RWPE1 (cell line): ENCODE data around the gene PRKN.

Source experiments
- CTCF ChIA-PET: fragments of 350-600 bp; sonication (Branson Sonifier 250); formaldehyde crosslinking; extraction: SDS; loops from one replicate; lab custom pipeline; 2021; lab: Yijun Ruan, JAX
- POLR2A ChIA-PET: fragments of 400-600 bp; formaldehyde crosslinking; extraction: SDS; loops from one replicate; lab custom pipeline; 2020; ENCODE audit warnings: antibody characterized with exemption; ENCODE audit not compliant: low non-redundant PET; lab: Yijun Ruan, JAX
- DNase-seq: peaks from one replicate; pipeline ENCODE4 v3.0.0; 2012; ENCODE audit warnings: low spot score
- H3K27ac ChIP-seq: fragments of 450-650 bp; 2 replicates; pipeline ENCODE4 v1.5.1; 2017
- TF ChIP-seq, protein P1 (sequence below): fragments of 450-650 bp; conservative IDR thresholded peaks from 2 replicates; pipeline ENCODE4 v1.5.1; 2017; ENCODE audit warnings: low read depth, mild to moderate bottlenecking

The PRKN gene

DNA sequence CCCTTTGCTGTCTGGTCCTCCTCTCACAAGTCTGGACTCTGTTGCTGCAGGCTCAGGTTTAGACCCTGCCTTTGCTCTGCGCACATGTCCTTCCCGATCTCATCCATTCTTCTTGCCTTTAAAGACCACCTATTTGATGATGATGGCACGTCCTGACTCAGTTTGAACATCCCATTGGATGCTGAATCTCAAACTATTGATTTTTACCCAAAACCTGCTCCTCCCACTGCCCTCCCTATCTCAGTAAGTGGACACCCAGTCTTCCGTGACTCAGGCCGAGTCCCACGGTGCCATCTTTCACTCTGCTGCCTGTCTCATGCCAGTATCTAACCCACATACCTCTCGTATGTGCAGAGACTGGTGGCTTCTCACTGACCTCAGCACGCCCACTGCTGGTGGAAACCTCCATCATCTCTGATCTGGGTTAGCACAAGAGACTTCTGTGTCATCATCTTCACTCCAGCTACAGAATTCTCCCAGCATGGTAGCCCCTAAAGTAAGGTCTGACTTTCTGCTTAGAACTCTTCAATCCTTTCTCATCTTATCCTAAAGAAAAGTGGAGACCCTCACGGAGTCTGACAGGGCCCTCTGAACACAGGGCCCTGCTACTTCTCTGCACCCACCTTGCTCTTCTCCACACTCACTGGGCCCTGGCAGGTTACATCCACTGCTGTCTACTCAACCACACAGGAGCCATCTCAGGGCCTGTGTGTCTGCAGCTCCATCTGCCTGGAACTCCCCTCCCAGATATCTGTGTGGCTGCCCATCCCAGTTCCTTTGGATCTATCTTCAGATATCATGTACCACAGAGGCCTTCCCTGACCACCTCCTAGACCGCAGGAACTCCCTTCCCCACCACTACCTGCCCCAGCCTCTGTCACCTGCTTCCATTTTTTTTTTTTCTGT, 1066.6 kb downstream of the PRKN start:
- CTCF ChIA-PET = interaction anchor here (0.5 kb wide), 1 partner anchor 34 kb away, joined by 3 read pairs; no protein-coding TSS in a partner anchor
- no peak overlapping the region for H3K27ac ChIP-seq
- POLR2A ChIA-PET = no interaction called here
- TF ChIP-seq, protein P1, sequence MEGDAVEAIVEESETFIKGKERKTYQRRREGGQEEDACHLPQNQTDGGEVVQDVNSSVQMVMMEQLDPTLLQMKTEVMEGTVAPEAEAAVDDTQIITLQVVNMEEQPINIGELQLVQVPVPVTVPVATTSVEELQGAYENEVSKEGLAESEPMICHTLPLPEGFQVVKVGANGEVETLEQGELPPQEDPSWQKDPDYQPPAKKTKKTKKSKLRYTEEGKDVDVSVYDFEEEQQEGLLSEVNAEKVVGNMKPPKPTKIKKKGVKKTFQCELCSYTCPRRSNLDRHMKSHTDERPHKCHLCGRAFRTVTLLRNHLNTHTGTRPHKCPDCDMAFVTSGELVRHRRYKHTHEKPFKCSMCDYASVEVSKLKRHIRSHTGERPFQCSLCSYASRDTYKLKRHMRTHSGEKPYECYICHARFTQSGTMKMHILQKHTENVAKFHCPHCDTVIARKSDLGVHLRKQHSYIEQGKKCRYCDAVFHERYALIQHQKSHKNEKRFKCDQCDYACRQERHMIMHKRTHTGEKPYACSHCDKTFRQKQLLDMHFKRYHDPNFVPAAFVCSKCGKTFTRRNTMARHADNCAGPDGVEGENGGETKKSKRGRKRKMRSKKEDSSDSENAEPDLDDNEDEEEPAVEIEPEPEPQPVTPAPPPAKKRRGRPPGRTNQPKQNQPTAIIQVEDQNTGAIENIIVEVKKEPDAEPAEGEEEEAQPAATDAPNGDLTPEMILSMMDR = no peak
- DNase-seq = no peak

DNA sequence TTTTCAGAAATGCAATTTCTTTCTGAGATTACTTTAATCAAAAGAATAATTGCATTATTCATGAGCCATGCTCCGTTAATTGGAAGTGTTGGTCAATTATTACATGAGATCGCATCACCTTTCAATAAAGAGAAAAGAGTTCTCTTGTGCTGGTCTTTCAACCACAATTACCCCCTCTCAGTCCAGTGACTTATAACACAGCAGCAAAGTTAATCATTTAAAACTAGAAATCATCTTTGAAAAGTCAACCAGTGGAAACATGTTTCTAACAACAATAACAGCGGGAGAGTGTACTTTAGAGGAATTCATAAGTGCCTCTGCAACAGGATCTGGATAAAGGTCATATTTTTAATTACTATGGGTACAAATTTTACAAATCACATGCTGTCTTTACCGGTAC, 1069.4 kb downstream of the PRKN start:
- ChIA-PET POLR2A (no interaction called here), CTCF (no interaction called here)
- H3K27ac ChIP-seq = no peak overlapping the region
- DNase-seq = no peak
- TF ChIP-seq, protein P1 = no peak

DNA sequence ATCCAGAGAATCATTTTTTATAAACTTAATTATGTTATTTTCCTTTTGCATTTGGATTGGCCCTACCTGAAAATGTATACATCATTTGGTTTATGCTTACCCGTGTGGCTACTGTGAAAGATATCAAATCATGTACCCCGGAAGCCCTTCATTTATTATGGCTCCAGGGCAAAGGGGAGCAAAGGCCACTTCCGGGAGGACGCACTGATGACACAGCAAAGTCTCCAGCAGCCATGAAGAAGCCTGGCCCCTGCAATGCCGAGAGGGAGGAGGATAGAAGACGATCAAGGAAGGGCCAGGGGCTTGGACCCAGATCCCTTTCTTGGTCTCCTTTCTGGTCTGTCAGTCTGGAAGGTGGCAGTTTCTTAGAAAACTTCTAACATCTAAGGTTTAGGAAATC, 1073.4 kb downstream of the PRKN start:
- TF ChIP-seq, protein P1 = no peak
- DNase-seq = no peak
- no peak overlapping the region for H3K27ac ChIP-seq
- POLR2A ChIA-PET = no interaction called here
- CTCF ChIA-PET = interaction anchor here (0.7 kb wide), 1 partner anchor 853 kb away, joined by 4 read pairs; no protein-coding TSS in a partner anchor

DNA sequence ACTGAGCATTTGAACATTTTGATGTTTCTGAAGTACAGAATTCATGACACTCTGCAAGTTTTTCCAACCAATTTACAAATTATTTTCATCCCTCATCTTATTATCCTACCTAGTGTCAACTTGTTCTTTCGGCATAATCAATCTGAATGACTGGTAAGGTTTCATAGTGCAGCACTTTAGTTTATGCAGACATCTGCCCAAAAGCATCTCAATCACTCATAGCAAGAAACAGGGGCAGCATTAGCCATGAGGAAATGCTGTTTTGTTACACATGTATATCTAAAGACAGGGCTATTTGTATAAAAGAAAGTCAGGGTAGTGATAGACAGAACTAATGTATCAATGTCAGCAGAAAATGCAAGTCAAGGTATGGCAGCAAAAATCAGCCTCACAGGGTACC, 1075.6 kb downstream of the PRKN start:
- ChIA-PET CTCF (no interaction called here), POLR2A (no interaction called here)
- TF ChIP-seq, protein P1 = no peak

DNA sequence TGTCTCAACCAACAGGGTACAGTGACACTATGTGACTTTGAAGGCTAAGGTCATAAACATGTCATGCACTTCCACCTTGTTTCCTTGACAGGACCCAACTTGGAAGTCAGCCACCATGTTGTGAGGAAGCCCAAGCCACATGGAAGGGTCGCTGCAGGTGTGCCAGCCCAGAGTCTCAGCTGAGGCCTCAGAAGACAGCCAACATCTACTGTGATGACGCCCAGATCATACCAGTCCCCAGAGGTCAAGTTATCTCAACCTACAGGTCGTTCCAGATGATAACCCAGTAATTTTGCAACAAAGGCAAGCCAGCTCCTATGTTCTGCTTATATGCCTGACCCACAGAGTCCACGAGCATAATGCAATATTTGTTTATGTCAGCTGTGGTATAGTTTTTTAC, 1077.7 kb downstream of the PRKN start:
- TF ChIP-seq, protein P1 = no peak
- POLR2A ChIA-PET = no interaction called here
- no peak for DNase-seq
- H3K27ac ChIP-seq = no peak overlapping the region
- CTCF ChIA-PET = no interaction called here

More for the DNA sequence above, 1075.6 kb downstream of the PRKN start:
- no peak for DNase-seq
- H3K27ac ChIP-seq = no peak overlapping the region

DNA sequence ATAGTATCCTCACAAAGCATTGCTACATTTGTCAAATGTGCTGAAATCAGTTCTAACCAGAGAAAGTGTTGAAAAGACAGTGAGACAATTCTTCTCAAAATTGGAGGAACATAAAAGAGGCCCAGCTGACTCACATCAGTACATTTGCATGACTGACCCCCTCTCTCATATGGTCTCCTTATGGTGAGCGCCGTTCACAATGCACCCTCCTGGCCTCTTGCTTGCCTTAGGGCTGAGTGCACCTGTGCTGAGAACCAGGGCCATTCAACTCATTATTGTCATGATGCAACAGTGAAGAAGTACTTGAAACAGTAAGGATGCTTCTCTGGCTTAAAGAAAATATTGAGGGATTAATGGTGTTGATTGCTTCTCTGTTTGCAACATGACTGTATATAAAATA, 1078.5 kb downstream of the PRKN start:
- no peak for DNase-seq
- CTCF ChIA-PET = no interaction called here
- POLR2A ChIA-PET = no interaction called here
- TF ChIP-seq, protein P1 = no peak
- H3K27ac ChIP-seq = no peak overlapping the region
